ENCODE results near the gene TRIM43. TPM values are rescaled to one million over a fixed set of nuclear protein-coding genes. Genes with fewer than 3 reads are reported as not detected.

Gene TRIM43
- 0.18 TPM for total RNA-seq

GRCh38 chr2:95591701-95592100 lies at the start of gene TRIM43:
Gene TRIM43, plus strand, starts transcription at chr2:95592001. Its CDS starts 2,023 bp downstream, at chr2:95594024.

Small RNA genes lying within 50 kb of the gene (small RNA-seq; reads per million reads assigned to genes)
- gene AC009237.4 (ENCODE audit: low replicate concordance) (not detected), gene AC009237.7 (ENCODE audit: low replicate concordance) (not detected)

Other genes with a start within 250 kb of the TRIM43 start
- gene FAHD2A, start 189.3 kb upstream of the TRIM43 start, total RNA-seq, result 46.1 TPM
- gene TRIM43B, start 107.2 kb upstream of the TRIM43 start, total RNA-seq, result 0.35 TPM

All from metanephros (tissue), 2 donors.